ENCODE data around the gene BMS1.

BMS1 gene

DNA sequence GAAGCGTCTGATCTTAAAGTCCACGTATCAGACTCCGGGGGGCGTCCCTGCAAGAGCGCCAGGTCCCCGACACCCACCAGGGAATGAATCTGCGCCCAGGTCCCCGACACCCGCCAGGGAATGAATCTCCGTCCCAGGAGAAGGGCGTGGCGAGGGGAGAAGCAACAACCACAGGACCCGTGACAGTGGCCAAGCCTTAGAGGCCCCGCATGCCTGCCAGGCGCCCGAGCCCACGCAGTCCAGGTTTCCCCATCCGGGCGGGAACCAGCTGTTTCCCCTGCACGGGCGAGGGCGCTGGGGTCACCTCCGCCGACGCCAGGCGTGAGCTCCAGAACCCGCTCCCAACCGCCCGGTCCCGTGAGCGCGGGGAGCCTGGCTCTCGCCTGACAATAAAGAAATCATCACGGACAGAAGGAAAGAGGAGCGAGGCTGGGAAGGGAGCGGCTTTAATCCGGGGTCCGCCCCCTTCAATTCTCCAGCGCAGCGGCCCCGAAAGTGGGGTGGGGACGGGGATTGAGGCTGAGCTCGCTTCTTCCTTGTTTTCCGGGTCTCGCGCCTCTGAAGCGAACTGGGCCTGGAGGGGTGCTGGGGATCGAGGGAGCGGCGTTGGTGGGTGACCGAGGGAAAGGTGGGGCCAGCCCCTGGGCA is 29.0 kb upstream of the BMS1 start:
- TF ChIP-seq, protein P1, sequence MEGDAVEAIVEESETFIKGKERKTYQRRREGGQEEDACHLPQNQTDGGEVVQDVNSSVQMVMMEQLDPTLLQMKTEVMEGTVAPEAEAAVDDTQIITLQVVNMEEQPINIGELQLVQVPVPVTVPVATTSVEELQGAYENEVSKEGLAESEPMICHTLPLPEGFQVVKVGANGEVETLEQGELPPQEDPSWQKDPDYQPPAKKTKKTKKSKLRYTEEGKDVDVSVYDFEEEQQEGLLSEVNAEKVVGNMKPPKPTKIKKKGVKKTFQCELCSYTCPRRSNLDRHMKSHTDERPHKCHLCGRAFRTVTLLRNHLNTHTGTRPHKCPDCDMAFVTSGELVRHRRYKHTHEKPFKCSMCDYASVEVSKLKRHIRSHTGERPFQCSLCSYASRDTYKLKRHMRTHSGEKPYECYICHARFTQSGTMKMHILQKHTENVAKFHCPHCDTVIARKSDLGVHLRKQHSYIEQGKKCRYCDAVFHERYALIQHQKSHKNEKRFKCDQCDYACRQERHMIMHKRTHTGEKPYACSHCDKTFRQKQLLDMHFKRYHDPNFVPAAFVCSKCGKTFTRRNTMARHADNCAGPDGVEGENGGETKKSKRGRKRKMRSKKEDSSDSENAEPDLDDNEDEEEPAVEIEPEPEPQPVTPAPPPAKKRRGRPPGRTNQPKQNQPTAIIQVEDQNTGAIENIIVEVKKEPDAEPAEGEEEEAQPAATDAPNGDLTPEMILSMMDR (IDR thresholded peaks at IDR 0.05; ENCODE audit: low read depth, low read length, missing control alignments) = no peak
- H3K4me3 ChIP-seq (replicated peaks; ENCODE audit: low read depth, low read length) = peak overlapping the region; percentile 28
- DNase-seq (ENCODE audit: extremely low read depth, low read depth) = no peak

DNA sequence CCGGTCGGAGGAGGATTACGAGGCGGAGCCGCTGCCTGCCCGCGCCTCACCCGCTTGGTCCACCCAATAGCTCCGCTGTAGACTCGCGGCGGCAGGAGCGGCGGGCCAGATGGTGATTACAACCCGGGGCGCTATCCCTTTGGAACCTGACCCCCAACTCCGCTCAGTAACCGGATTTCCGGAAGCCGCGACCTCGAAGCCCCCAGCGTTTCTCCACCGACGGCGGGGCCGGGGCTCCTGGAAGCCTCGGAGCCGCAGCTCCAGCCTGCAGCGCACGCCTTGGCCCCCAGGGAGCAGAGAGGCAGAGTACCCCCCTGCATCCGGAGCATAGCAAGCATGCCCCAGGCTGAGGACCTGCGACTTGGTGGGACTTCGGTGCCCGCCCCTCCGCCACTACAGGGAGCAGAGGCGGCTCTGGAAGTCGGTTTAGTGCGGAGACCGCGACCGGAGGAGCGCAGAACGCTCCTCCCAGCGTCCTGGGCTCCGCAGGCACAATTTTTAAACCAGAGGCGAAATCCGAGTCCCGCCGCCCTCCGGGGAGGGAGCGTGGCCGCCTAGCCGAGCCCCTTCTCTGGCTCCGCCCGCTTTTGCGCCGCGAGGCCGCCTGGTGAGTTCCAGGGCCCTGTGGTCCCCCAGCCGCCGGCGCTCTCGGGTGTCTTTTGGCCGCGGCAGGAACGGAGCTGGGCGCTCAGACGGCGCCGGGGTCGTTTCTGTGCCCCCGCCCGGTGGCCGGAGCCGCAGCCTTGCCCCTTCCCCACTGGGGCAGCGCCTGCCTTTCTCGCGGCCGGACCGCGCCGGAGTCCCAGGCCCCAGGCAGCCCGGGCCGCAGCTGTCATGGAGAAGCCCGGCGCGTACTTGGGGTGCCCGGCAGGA is 28.2 kb upstream of the BMS1 start:
- TF ChIP-seq, protein P1 (IDR thresholded peaks at IDR 0.05; ENCODE audit: low read depth, low read length, missing control alignments) = no peak
- peak overlapping the region; percentile 28 for H3K4me3 ChIP-seq (replicated peaks; ENCODE audit: low read depth, low read length)
- no peak for DNase-seq (ENCODE audit: extremely low read depth, low read depth)

DNA sequence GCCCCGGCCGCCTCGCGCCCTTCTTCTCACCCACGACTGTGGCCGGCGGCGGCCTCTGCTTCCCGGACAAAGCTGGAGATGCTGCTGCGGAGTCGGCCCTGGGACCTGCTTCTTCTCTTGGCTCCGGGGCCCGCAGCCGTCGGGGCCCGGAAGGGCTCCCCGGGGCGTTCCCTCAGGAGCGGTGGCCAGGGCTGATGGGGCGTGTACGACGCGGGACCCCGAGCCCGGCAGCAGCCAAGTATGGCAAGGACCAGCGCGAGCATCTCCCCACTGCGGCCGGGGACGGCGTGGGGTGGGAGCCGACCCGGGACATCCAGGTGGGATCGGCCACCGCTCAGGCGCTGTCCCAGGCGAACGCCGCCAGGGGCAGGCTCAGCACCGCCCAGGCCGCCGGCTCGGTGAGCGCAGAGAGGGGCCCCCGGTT is 27.6 kb upstream of the BMS1 start:
- no peak for DNase-seq (ENCODE audit: extremely low read depth, low read depth)
- peak overlapping the region; percentile 28 for H3K4me3 ChIP-seq (replicated peaks; ENCODE audit: low read depth, low read length)
- TF ChIP-seq, protein P1 (IDR thresholded peaks at IDR 0.05; ENCODE audit: low read depth, low read length, missing control alignments) = no peak

DNA sequence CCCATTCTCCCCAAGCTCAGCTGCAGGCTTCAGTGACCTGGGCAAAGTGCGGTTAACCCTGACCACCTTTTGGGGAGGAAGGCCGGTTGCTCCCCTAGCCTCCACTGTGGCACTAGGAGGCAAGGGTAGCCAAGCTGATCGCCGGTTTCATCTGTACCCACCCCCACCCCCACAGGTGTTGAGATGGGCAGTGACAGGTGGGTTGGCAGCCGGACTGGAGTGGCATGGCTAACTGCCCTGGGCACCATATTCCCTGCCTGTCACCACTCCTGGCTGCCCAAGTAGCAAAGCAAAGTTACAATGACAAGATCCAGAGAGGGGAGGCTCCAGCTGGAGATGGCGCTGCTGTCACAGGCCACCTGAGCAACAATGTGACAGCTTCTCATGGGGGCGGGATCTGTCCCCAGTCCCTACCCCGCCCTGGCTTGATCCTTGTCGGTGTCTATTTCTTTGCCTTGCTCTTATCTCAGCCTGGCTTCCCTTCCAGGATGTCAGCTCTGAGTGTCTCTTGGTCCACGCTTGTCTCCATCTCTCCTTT is 27.0 kb upstream of the BMS1 start:
- TF ChIP-seq, protein P1 (IDR thresholded peaks at IDR 0.05; ENCODE audit: low read depth, low read length, missing control alignments) = no peak
- no peak overlapping the region for H3K4me3 ChIP-seq (replicated peaks; ENCODE audit: low read depth, low read length)
- no peak for DNase-seq (ENCODE audit: extremely low read depth, low read depth)

DNA sequence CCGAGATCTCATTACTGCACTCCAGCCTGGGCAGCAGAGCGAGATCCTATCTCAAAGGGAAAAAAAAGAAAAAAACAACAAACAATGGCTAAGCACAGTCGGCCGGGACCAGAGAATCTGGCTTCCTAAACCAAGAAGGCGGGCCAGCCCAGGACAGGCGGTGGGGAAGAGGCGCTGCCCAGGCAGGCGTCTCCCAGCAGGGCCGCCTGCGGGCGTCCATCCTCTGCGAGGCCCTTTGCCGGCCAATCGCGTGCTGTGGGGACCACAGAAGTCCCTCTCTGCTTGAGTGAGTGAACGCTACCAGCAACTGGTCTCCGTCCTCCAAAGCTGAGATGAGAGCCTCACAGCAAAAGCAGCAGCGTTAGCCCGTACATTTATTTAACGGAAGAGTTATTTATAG is 14.7 kb upstream of the BMS1 start:
- TF ChIP-seq, protein P1 (IDR thresholded peaks at IDR 0.05; ENCODE audit: low read depth, low read length, missing control alignments) = no peak
- DNase-seq (ENCODE audit: extremely low read depth, low read depth) = no peak

DNA sequence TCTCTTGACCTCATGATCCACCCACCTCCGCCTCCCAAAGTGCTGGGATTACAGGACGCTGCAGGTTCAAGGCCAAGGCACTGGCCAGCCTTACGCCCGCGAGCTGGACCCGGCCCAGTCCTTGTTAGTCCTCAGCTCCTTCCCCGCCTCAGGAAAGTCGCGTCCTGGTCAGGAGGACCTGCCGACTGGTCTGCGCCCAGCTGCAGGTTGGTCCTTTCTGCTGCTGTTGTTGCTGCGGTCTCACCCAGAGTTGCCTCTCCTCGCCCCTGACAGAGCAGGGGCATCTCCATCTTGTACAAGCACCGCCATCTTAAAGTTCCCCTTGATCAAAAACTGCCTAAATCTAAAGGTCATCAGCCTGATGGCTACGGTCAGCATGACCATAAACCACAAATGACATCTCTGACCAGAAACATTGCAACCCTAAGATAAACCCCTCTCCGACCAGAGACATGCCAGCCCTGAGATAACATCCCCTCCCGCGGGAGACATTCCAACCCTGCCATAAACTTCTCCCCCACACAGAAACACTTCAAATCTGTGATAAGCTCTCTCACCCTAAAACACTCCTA is 13.9 kb upstream of the BMS1 start:
- no peak for DNase-seq (ENCODE audit: extremely low read depth, low read depth)
- no peak overlapping the region for H3K4me3 ChIP-seq (replicated peaks; ENCODE audit: low read depth, low read length)
- TF ChIP-seq, protein P1 (IDR thresholded peaks at IDR 0.05; ENCODE audit: low read depth, low read length, missing control alignments) = no peak

More for the DNA sequence above, 14.7 kb upstream of the BMS1 start:
- no peak overlapping the region for H3K4me3 ChIP-seq (replicated peaks; ENCODE audit: low read depth, low read length)

All from HFF-Myc (cell line).